ENCODE results near the gene COP1.

- TF ChIP-seq ELK1 (IDR thresholded peaks at IDR 0.05; ENCODE audit: borderline replicate concordance, low read depth, low read length) (no peak), MXI1 (IDR thresholded peaks at IDR 0.05; ENCODE audit: borderline replicate concordance, low read depth, low read length) (no peak), CTCF (conservative IDR thresholded peaks at IDR 0.05; ENCODE audit: low read depth, low read length) (no peak), RAD21 (IDR thresholded peaks at IDR 0.05; ENCODE audit: low read length) (no peak), BHLHE40 (IDR thresholded peaks at IDR 0.05; ENCODE audit: low read depth, low read length) (no peak), POLR2A (IDR thresholded peaks at IDR 0.05; ENCODE audit: low read depth, low read length) (no peak), CHD1 (IDR thresholded peaks at IDR 0.05; ENCODE audit: low read depth, low read length) (no peak), RCOR1 (IDR thresholded peaks at IDR 0.05; ENCODE audit: insufficient replicate concordance, low read length) (no peak), SMC3 (IDR thresholded peaks at IDR 0.05; ENCODE audit: low read depth, low read length) (no peak)
These were observed 105.0 kb downstream of the COP1 start for GRCh38 chr1:176101951-176102642.

Data from IMR-90 (cell line).